NCI-H2107 treated with DMSO at 0.1 percent for 48 hours (cell line): ENCODE results near the gene CACNA1G.

Experiments used
- DNase-seq: peaks from one replicate; lab custom pipeline; 2025; ENCODE audit not compliant: unreplicated experiment; lab: John Stamatoyannopoulos, UW

CACNA1G gene

GRCh38 chr17:50667259-50668024 is 106.9 kb downstream of the CACNA1G start:
- DNase-seq: no peak

GRCh38 chr17:50668025-50668837 is 107.7 kb downstream of the CACNA1G start:
- DNase-seq: no peak

- no peak for DNase-seq
These were observed 108.5 kb downstream of the CACNA1G start for GRCh38 chr17:50668838-50669581.

GRCh38 chr17:50672071-50672470 is 111.6 kb downstream of the CACNA1G start:
- no peak for DNase-seq

GRCh38 chr17:50672831-50673551 is 112.5 kb downstream of the CACNA1G start:
- no peak for DNase-seq

DNA sequence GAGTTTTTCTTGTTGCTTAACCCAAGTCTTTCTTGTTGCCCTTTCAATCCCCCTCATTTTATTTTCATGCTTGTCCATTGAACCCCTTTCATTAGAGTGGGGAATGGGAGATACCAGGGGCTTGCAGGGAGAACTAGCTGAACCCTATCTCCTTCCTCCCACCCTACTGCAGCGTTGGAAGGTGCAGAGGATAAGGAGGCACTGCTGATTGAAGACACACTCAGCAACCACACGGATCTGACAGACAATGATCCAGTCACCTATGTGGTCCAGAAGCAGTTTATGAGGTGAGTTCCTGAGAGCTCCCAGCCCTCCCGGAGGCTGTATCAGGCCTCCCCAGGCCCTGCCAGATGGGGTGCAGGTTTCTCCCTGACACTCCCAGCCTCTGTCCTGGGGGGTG is 114.7 kb downstream of the CACNA1G start:
- DNase-seq: no peak

- no peak for DNase-seq
These were observed 115.1 kb downstream of the CACNA1G start for GRCh38 chr17:50675627-50676026.

- no peak for DNase-seq
These were observed 115.8 kb downstream of the CACNA1G start for GRCh38 chr17:50676065-50676975.
